Activated CD4-positive, alpha-beta T cell treated with anti-CD3 and anti-CD28 coated beads for 4 hours (primary cell): Measurements from ENCODE around the gene CLIP1.

Source experiments
- DNase-seq, 2 donors: peaks; one replicate each; pipeline ENCODE4 v3.0.0-alpha.2; 2020

Gene CLIP1

GRCh38 chr12:122244565-122245371, 177.7 kb downstream of the CLIP1 start:
- DNase-seq, result peak in 1 of 2 donors; percentile 17

- no peak for DNase-seq
These were observed 178.5 kb downstream of the CLIP1 start for GRCh38 chr12:122243965-122244364.

GRCh38 chr12:122238861-122239260, 183.6 kb downstream of the CLIP1 start:
- no peak for DNase-seq

- DNase-seq, result no peak
These were observed 186.7 kb downstream of the CLIP1 start for GRCh38 chr12:122235741-122236140.

GRCh38 chr12:122232691-122233090, 189.8 kb downstream of the CLIP1 start:
- DNase-seq, result no peak

GRCh38 chr12:122230798-122231197, 191.7 kb downstream of the CLIP1 start:
- no peak for DNase-seq

- no peak for DNase-seq
These were observed 194.4 kb downstream of the CLIP1 start for GRCh38 chr12:122228092-122228491.

- DNase-seq, result no peak
These were observed 195.1 kb downstream of the CLIP1 start for GRCh38 chr12:122227341-122227740.

- no peak for DNase-seq
These were observed 195.9 kb downstream of the CLIP1 start for GRCh38 chr12:122226366-122227125.

GRCh38 chr12:122225683-122226365, 196.6 kb downstream of the CLIP1 start, which contains the start of gene DIABLO:
Gene DIABLO (minus strand): TSS chr12:122226052. CDS start chr12:122226014, 38 bp downstream.
- peak; percentile 100 for DNase-seq
